HG03457 (cell line): Measurements from ENCODE around the gene ZHX3.
A peak's percentile ranks its signal among the peaks of the same experiment; 100 is the strongest.
"Not testable (repeated sequence)": the region's sequence is repeated elsewhere in the genome, so short reads cannot be mapped to it uniquely, and the experiment has no call there.

Source experiments
- ATAC-seq: cut with Tn5 transposase; IDR thresholded peaks from one replicate; pipeline ENCODE4 v1.9.1; 2021; ENCODE audit warnings: moderate number of reproducible peaks; ENCODE audit not compliant: unreplicated experiment

ZHX3 gene

GRCh38 chr20:41334443-41335421 is 17.2 kb upstream of the ZHX3 start:
- no peak for ATAC-seq

- no peak for ATAC-seq
Observed at GRCh38 chr20:41334036-41334435, 16.5 kb upstream of the ZHX3 start.

- no peak for ATAC-seq
Observed at GRCh38 chr20:41331731-41332130, 14.2 kb upstream of the ZHX3 start.

- ATAC-seq = no peak
Observed at GRCh38 chr20:41330941-41331340, 13.4 kb upstream of the ZHX3 start.

GRCh38 chr20:41330343-41330720 is 12.8 kb upstream of the ZHX3 start:
- no peak for ATAC-seq

- peak; percentile 63 for ATAC-seq
Observed at GRCh38 chr20:41329435-41330342, 12.2 kb upstream of the ZHX3 start.

GRCh38 chr20:41327178-41327577 is 9.6 kb upstream of the ZHX3 start:
- ATAC-seq = no peak

- ATAC-seq = no peak
Observed at GRCh38 chr20:41320976-41321375, 3.4 kb upstream of the ZHX3 start.

GRCh38 chr20:41320441-41320840 is 2.9 kb upstream of the ZHX3 start:
- ATAC-seq = no peak

- no peak for ATAC-seq
Observed at GRCh38 chr20:41318271-41318649, 729 bp upstream of the ZHX3 start.

GRCh38 chr20:41316602-41317545 is 657 bp downstream of the ZHX3 start:
- ATAC-seq = peak; percentile 28

GRCh38 chr20:41316051-41316450 is 1.5 kb downstream of the ZHX3 start:
- ATAC-seq = no peak

GRCh38 chr20:41314386-41314785 is 3.1 kb downstream of the ZHX3 start:
- ATAC-seq = no peak

- ATAC-seq = not testable (repeated sequence)
Observed at GRCh38 chr20:41312009-41312408, 5.5 kb downstream of the ZHX3 start.

- no peak for ATAC-seq
Observed at GRCh38 chr20:41309817-41310216, 7.7 kb downstream of the ZHX3 start.

- ATAC-seq = no peak
Observed at GRCh38 chr20:41308726-41309413, 8.7 kb downstream of the ZHX3 start.

GRCh38 chr20:41308290-41308711 is 9.2 kb downstream of the ZHX3 start:
- no peak for ATAC-seq

GRCh38 chr20:41307021-41307420 is 10.5 kb downstream of the ZHX3 start:
- no peak for ATAC-seq

GRCh38 chr20:41306061-41306727 is 11.3 kb downstream of the ZHX3 start:
- ATAC-seq = peak; percentile 74
